ENCODE results near the gene SYNE2. TPM values are rescaled to one million over a fixed set of nuclear protein-coding genes. Genes with fewer than 3 reads are reported as not detected.

Gene SYNE2
- total RNA-seq, 2 donors from 2014 or later, result 39.4 to 41.0 TPM

DNA sequence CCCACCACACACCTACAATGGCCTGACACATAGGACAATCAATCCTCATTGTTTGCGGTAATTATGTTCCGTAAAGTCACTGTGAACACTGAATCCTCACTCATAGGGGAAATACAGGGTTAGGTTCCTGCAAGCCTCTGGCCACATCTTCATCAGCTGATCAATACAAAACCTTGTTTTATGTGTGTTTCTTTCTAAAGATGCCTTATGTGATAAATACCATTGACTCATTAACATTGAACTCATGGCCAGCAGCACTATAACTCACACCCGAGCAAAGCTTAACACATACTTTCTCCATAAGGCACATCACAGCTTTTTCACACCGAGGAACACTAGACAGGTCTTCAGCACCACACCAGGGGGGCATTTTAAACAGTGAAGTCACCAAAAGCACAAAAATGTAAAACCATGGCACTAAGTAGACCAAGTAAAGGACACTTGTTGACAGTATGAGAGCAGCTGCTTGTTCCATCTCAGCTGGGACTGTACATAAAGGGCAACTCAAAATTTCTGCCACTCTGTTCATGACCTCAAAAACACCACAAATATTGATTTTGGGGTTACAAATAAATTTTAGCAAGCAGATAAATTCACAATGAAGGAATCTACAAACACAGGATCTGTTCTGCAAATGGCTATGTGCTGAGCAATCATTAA, 380.9 kb downstream of the SYNE2 start:
- no peaks in the 10 kb centered on the region for H3K9me3 Mint-ChIP-seq
- DNase-seq (ENCODE audit: low spot score in 2 of 2) (no peak), ATAC-seq (no peak)
- no peaks in the 10 kb centered on the region for H3K36me3 Mint-ChIP-seq
- H3K27ac Mint-ChIP-seq, result peak overlapping the region in 1 of 2 donors; percentile 72

DNA sequence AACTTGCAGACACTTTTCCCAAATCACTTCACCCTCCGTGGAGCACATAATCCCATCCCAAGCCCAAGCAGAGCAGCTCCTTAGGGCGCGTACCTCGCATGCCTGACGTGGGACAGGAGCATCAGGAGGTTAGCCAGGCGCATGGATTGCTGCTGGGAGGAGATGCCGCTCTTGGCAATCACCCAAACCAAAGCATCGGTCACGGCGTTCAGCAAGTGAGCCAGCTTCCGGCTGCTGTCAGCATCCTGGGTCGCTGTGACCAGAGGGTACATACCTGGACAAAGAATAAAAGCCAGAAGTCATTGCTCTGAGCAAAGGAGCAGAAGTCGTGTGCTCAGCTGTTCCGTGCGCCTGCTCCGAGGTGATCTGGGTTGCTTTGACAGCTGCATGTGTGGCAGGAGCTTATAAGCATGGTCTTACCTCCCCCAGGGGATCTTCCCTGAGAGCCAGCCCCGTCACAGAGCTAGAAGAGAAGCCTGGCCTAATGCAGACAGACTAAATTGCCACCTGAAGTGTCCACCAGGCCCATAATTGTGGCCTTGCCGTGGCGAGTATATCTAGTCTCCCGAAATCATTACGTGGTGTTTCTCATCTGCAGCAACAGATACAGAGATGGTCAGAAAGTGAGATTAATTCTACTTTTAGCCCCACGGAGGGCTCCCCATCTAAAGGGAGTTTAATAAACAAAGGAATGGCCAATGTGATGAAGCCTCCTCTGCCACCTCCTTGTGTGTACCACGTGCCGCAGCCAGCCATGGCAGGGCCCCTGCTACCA, 382.3 kb downstream of the SYNE2 start:
- H3K9me3 Mint-ChIP-seq, result no peaks in the 10 kb centered on the region
- no peak for DNase-seq (ENCODE audit: low spot score in 2 of 2)
- ATAC-seq, result no peak
- no peak overlapping the region for H3K27ac Mint-ChIP-seq
- no peaks in the 10 kb centered on the region for H3K36me3 Mint-ChIP-seq

DNA sequence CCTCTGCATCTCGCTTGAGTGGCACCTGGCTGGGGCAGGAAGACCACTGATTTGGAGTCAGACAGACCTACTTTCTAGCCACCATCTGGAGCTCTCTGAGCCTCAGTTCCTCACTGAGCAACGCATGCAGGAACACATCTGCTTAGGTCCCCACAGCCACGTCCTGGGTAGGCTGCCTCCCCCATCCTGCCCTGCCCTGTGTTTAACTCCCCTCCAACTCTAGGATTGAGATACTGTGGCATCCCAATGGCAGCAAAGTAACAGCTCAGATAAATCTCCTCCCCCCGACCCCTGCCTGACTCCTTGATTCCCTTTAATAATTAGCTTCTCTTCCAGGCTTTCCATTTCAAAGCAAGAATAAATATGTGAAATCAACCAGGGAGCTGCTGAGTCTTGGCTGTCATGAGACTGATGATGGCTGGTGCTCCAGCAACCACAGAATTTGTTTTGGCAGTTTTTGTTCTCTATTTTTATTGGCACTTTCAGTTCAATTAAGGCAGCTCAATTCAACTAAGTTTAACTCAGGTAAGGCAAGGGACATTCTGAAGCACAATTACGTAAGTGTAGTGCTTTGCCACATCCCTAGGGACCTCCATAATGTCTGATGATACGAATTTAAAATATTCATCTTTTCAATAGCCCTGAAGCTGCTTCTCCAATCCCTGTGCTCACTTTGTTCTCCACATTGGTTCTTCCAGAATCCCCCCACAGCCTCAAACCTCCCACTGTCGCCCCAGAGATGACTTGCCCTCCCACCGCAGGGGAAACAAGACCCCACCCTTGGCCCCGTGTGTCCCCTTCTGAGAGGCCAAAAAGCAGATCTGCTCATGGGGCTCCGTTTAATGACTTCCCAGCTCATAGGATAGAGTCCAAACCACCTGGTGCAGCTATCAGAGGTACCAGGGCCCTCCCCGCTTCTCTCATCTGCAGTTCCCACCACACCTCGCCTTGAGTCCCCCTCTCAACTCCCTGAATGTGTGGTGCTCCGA, 383.1 kb downstream of the SYNE2 start:
- no peak for ATAC-seq

GRCh38 chr14:64238049-64238448, 385.2 kb downstream of the SYNE2 start:
- DNase-seq (ENCODE audit: low spot score in 2 of 2) (no peak), ATAC-seq (no peak)
- Mint-ChIP-seq H3K27ac (no peak overlapping the region), H3K9me3 (no peaks in the 10 kb centered on the region), H3K36me3 (no peaks in the 10 kb centered on the region)

More for the DNA sequence above, 383.1 kb downstream of the SYNE2 start:
- no peak for DNase-seq (ENCODE audit: low spot score in 2 of 2)
- Mint-ChIP-seq H3K9me3 (no peaks in the 10 kb centered on the region), H3K36me3 (no peaks in the 10 kb centered on the region), H3K27ac (peak overlapping the region in 1 of 2 donors; percentile 33)

- no peak overlapping the region for H3K27ac Mint-ChIP-seq
- no peaks in the 10 kb centered on the region for H3K9me3 Mint-ChIP-seq
- ATAC-seq, result no peak
These were observed 385.8 kb downstream of the SYNE2 start for GRCh38 chr14:64238631-64239030.

DNA sequence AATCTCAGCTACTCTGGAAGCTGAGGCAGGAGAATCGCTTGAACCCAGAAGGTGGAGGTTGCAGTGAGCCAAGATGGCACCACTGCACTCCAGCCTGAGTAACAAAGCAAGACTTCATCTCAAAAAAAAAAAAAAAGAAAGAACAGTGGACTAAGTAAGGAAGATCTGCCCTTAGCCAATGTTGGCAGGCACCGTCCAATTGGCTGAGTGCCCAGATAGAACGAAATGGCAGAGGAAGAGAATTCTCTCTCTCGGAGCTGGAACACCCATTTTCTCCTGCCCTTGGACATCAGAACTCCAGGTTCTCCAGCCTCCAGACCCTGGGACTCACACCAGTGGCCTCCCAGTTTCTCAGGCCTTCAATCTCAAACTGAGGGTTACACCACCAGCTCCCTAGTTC, 391.5 kb downstream of the SYNE2 start:
- no peak overlapping the region for H3K27ac Mint-ChIP-seq
- H3K9me3 Mint-ChIP-seq, result no peaks in the 10 kb centered on the region
- ATAC-seq (no peak), DNase-seq (ENCODE audit: low spot score in 2 of 2) (no peak)
- no peaks in the 10 kb centered on the region for H3K36me3 Mint-ChIP-seq

More at GRCh38 chr14:64238631-64239030, 385.8 kb downstream of the SYNE2 start:
- no peaks in the 10 kb centered on the region for H3K36me3 Mint-ChIP-seq
- no peak for DNase-seq (ENCODE audit: low spot score in 2 of 2)

DNA sequence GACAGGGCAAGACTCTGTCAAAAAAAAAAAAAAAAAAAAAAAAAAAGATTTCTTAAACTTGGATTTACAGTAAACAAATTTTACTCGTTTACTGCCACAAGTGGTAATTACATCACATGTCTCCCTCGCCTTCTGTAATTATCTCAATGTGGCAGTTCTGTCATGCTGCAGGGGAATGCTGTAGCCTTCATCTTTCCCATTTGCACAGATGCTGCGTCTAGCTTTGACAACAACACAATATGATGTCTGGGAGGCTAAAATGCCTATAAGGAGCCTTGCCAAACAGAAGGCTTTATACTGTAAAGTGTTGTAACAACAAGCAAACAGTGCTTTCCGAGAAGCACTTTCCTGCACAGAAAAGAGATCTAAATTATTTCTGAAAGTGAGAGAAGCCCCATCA, 392.7 kb downstream of the SYNE2 start:
- ATAC-seq, result no peak
- Mint-ChIP-seq H3K36me3 (no peaks in the 10 kb centered on the region), H3K27ac (no peak overlapping the region), H3K9me3 (no peaks in the 10 kb centered on the region)
- no peak for DNase-seq (ENCODE audit: low spot score in 2 of 2)

DNA sequence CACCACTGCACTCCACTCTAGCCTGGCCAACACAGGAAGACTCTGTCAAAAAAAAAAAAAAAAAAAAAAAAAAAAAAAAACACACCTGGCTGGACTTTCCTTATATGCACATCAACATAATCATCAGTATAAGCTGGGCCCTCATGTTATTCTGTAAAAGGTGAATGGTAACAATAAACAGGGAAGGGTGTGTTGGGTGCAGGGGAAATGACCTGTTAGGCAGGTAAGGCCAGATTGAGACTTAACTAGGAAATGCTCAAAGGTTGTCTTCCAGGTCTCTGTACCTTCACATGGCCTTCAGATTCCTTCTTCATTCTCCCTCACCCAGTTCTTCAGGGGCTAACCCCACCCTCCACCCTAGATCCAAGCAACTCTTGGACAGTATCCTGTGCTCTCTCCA, 393.9 kb downstream of the SYNE2 start:
- H3K36me3 Mint-ChIP-seq, result no peaks in the 10 kb centered on the region

GRCh38 chr14:64247195-64247594, 394.4 kb downstream of the SYNE2 start:
- H3K27ac Mint-ChIP-seq, result no peak overlapping the region
- no peaks in the 10 kb centered on the region for H3K36me3 Mint-ChIP-seq
- no peaks in the 10 kb centered on the region for H3K9me3 Mint-ChIP-seq
- no peak for DNase-seq (ENCODE audit: low spot score in 2 of 2)
- no peak for ATAC-seq

More for the DNA sequence above, 393.9 kb downstream of the SYNE2 start:
- no peak for DNase-seq (ENCODE audit: low spot score in 2 of 2)
- Mint-ChIP-seq H3K27ac (no peak overlapping the region), H3K9me3 (no peaks in the 10 kb centered on the region)
- ATAC-seq, result no peak

GRCh38 chr14:64248689-64249088, 395.9 kb downstream of the SYNE2 start:
- no peak for DNase-seq (ENCODE audit: low spot score in 2 of 2)
- Mint-ChIP-seq H3K27ac (no peak overlapping the region), H3K36me3 (no peaks in the 10 kb centered on the region), H3K9me3 (no peaks in the 10 kb centered on the region)
- ATAC-seq, result no peak

DNA sequence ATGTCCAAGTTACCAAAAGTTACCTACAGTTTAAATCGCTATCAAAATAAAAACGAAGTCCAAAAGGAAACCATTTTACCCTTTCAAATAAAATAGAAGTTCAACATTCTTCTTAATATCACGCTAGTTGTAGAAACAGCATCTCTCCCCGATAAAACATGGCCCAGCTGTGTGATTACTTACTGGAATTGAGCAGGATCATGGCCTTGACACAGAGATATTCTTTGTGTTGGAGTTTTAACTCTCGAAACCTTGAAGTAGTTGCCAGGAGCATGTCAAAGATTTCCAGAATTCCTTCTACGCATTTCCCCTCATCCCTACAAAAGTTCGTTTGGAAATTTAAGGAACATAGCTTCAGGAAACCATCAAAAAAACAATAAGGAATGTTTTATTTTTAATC, 396.6 kb downstream of the SYNE2 start:
- ATAC-seq (no peak), DNase-seq (ENCODE audit: low spot score in 2 of 2) (no peak)
- H3K36me3 Mint-ChIP-seq, result no peaks in the 10 kb centered on the region
- H3K9me3 Mint-ChIP-seq, result no peaks in the 10 kb centered on the region
- H3K27ac Mint-ChIP-seq, result no peak overlapping the region

DNA sequence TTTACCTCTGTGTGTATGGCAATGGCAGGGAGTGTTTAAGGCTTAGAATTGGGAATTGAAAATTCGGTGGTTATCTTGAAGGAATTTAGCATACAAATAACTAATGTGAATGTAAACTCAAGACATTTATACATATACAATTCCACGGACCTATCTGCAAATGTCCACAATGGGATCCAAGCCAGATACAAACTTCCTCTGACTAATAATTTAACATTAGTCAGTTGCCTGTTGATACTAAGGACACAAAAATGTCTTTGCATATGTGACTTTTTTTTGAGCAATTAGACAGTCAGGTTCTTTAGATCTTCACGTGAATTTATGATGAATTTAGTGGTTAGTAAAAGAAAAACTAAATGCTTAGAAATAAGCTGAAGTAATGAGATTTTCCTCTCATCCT, 400.9 kb downstream of the SYNE2 start:
- ATAC-seq, result no peak
- Mint-ChIP-seq H3K36me3 (no peaks in the 10 kb centered on the region), H3K9me3 (no peaks in the 10 kb centered on the region), H3K27ac (no peak overlapping the region)
- DNase-seq (ENCODE audit: low spot score in 2 of 2), result no peak

DNA sequence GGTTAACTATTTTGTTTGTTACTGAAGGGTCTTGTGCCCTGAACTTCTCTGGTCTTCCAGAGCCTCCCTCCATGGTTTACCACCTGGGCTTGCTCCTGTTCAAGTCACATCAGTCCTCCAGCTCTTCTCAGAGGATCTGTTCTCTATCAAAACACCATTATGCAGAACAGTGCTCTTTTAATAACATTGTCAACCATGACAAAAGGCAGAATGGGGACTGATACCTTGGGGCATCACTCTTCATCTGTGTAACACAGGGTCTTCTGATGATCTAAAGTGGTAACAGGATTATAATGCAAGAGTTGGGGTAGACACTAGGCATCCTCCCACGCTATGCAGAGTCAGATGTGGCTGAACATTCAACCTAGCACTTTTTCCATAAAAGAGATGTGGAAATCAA, 403.0 kb downstream of the SYNE2 start:
- ATAC-seq (no peak), DNase-seq (ENCODE audit: low spot score in 2 of 2) (no peak)
- no peaks in the 10 kb centered on the region for H3K9me3 Mint-ChIP-seq
- H3K27ac Mint-ChIP-seq, result no peak overlapping the region
- H3K36me3 Mint-ChIP-seq, result no peaks in the 10 kb centered on the region

GRCh38 chr14:64260418-64260817, 407.6 kb downstream of the SYNE2 start:
- ATAC-seq (no peak), DNase-seq (ENCODE audit: low spot score in 2 of 2) (no peak)
- H3K27ac Mint-ChIP-seq, result no peak overlapping the region
- H3K36me3 Mint-ChIP-seq, result no peaks in the 10 kb centered on the region
- H3K9me3 Mint-ChIP-seq, result peaks cover 0 to under 1% of the 10 kb centered on the region in 2 donors

DNA sequence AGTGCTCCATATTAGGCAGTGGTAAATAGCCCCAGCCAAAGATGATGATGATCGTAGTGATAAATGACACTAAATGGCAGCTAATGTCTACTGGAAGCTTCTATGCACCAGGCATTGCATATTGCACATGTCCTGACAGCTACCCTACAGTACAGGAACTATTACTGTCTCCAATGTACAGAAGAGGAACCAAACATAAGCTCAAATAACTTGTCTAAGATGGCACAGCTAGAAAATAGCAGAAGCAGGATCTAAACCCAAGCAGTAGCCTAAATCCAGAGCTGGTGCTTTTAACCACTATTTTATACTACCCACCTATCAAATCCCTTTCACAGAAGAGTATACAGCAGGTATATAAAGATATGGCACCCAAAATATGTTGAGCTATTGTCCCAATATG, 412.4 kb downstream of the SYNE2 start:
- Mint-ChIP-seq H3K9me3 (peaks cover 0 to 9% of the 10 kb centered on the region in 2 donors), H3K27ac (no peak overlapping the region), H3K36me3 (peaks cover 0 to 8% of the 10 kb centered on the region in 2 donors)
- no peak for DNase-seq (ENCODE audit: low spot score in 2 of 2)
- no peak for ATAC-seq

- peak overlapping the region in 1 of 2 donors; percentile 2 for H3K27ac Mint-ChIP-seq
- H3K9me3 Mint-ChIP-seq, result peaks cover 0 to 9% of the 10 kb centered on the region in 2 donors
- DNase-seq (ENCODE audit: low spot score in 2 of 2) (no peak), ATAC-seq (peak; percentile 62 to 68)
- peaks cover 0 to 8% of the 10 kb centered on the region in 2 donors for H3K36me3 Mint-ChIP-seq
These were observed 413.4 kb downstream of the SYNE2 start for GRCh38 chr14:64266239-64266638.

- H3K36me3 Mint-ChIP-seq, result peaks cover 0 to 6% of the 10 kb centered on the region in 2 donors
- H3K27ac Mint-ChIP-seq, result no peak overlapping the region
- ATAC-seq (no peak), DNase-seq (ENCODE audit: low spot score in 2 of 2) (no peak)
- H3K9me3 Mint-ChIP-seq, result no peaks in the 10 kb centered on the region
These were observed 419.2 kb downstream of the SYNE2 start for GRCh38 chr14:64272019-64272418.

Data from activated naive CD4-positive, alpha-beta T cell treated with anti-CD3 and anti-CD28 coated beads, Interleukin-2, amount 50 U/mL, for 72 hours (primary cell).